ENCODE data around the gene LRP3. TPM values are rescaled to one million over a fixed set of nuclear protein-coding genes. Genes with fewer than 3 reads are reported as not detected.
A peak's percentile ranks its signal among the peaks of the same experiment; 100 is the strongest.

Gene LRP3
- polyA plus RNA-seq, 3 donors: 1.4 to 11.9 (median 4.1) TPM

DNA sequence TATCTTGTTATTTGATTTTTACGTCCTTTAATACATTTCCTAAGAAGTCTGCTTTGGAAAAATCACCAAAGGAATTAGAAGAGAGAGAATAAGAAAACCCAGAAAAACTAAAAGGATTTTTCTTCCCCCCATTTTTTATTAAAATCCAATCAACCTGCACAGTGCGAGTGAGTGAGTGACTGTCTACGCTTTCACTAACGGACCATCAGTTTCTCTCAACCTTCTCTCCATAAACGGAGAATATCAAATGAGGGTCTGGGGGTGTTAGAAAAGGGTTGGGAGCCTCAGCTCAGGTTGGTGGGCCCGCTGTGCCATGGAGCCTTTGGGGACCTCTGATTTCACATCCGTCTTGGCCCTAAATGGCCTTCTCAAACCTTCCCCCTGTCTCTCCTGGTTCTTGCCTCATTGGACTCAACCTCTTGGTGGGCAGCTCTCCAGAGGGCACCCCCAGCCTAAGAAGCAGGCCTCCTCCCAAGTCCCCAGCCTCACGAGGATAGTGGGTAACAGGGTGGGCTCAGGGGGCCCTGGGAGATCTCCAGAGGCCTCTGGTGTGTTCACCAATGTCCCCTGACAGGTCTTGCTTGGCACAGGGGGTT lies 763 bp upstream of the LRP3 start:
- Histone ChIP-seq H4K20me1 (ENCODE audit: insufficient read depth, low read length) (peaks cover 8% of the 10 kb centered on the region), H3K36me3 (replicated peaks in 1 of 2; ENCODE audit: control insufficient read depth in 1 of 2, insufficient read depth in 2 of 2, low read length in 2 of 2) (peaks cover 2 to 19% of the 10 kb centered on the region in 2 donors), H3K4me3 (replicated peaks in 1 of 3; ENCODE audit: low read depth in 2 of 3, low read length in 3 of 3) (peak overlapping the region in 2 of 3 experiments; percentile 19 to 61), H3K9me3 (replicated peaks in 1 of 2; ENCODE audit: control insufficient read depth in 1 of 2, insufficient read depth in 1 of 2, low read length in 2 of 2) (no peaks in the 10 kb centered on the region), H3K9ac (ENCODE audit: insufficient read depth, low read length, poor library complexity, severe bottlenecking) (no peak overlapping the region), H3K4me1 (ENCODE audit: control insufficient read depth in 1 of 2, insufficient read depth in 2 of 2, low read length in 2 of 2) (peaks cover 37 to 48% of the 10 kb centered on the region in 2 donors), H3K4me2 (replicated peaks; ENCODE audit: extremely low read depth, low read length, poor library complexity, severe bottlenecking) (peak overlapping the region; percentile 68), H2AFZ (ENCODE audit: insufficient read depth, low read depth, low read length, poor library complexity, severe bottlenecking) (peak overlapping the region; percentile 75), H3K79me2 (ENCODE audit: insufficient read depth, low read length) (peaks cover 33% of the 10 kb centered on the region), H3K27ac (ENCODE audit: low read depth in 1 of 2, low read length in 2 of 2) (no peak overlapping the region), H3K27me3 (ENCODE audit: control insufficient read depth in 2 of 2, insufficient read depth in 2 of 2, low read length in 2 of 2) (no peaks in the 10 kb centered on the region)
- H3K4me1 Mint-ChIP-seq: peaks cover 53% of the 10 kb centered on the region
- no peaks in the 10 kb centered on the region for H3K9me3 Mint-ChIP-seq
- H3K36me3 Mint-ChIP-seq: peaks cover 8 to 16% of the 10 kb centered on the region in 2 donors
- no peak for DNase-seq
- intact Hi-C loops (cut with micrococcal nuclease): no loop called here
- H3K27ac Mint-ChIP-seq: peak overlapping the region in 1 of 7 donors; percentile 86
- H3K4me3 Mint-ChIP-seq: peak overlapping the region; percentile 74 to 78
- peaks cover 7 to 19% (median 11%) of the 10 kb centered on the region in 3 donors for H3K27me3 Mint-ChIP-seq (ENCODE audit: low read depth in 3 of 3)
- TF ChIP-seq, protein P1, sequence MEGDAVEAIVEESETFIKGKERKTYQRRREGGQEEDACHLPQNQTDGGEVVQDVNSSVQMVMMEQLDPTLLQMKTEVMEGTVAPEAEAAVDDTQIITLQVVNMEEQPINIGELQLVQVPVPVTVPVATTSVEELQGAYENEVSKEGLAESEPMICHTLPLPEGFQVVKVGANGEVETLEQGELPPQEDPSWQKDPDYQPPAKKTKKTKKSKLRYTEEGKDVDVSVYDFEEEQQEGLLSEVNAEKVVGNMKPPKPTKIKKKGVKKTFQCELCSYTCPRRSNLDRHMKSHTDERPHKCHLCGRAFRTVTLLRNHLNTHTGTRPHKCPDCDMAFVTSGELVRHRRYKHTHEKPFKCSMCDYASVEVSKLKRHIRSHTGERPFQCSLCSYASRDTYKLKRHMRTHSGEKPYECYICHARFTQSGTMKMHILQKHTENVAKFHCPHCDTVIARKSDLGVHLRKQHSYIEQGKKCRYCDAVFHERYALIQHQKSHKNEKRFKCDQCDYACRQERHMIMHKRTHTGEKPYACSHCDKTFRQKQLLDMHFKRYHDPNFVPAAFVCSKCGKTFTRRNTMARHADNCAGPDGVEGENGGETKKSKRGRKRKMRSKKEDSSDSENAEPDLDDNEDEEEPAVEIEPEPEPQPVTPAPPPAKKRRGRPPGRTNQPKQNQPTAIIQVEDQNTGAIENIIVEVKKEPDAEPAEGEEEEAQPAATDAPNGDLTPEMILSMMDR (IDR thresholded peaks at IDR 0.05): no peak
- WGBS (ENCODE audit: insufficient coverage): 100% methylated on average over 1 of the region's 8 CpGs

DNA sequence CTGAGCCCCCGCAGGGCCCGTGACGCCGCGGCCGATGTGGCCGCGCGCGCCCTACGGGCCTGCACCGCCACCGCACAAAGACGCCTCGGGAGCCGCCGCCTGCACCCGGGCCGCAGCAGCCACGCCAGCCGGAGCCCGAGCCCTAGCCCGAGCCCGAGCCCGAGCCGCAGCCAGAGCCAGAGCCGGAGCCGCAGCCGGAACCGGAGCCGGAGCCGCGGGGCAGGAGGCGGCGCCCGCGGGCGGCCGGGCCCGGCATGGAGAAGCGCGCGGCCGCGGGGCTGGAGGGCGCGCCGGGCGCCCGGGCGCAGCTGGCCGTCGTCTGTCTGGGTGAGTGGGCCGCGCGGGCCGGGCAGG lies 379 bp downstream of the LRP3 start:
- Mint-ChIP-seq H3K4me1 (peaks cover 53% of the 10 kb centered on the region), H3K27me3 (ENCODE audit: low read depth in 3 of 3) (peaks cover 7 to 19% (median 11%) of the 10 kb centered on the region in 3 donors), H3K27ac (no peak overlapping the region), H3K9me3 (no peaks in the 10 kb centered on the region), H3K36me3 (peaks cover 12 to 24% of the 10 kb centered on the region in 2 donors), H3K4me3 (peak overlapping the region in 1 of 2 donors; percentile 42)
- peak overlapping the region in 2 of 3 experiments; percentile 54 to 83 for H3K4me3 ChIP-seq (replicated peaks in 1 of 3; ENCODE audit: low read depth in 2 of 3, low read length in 3 of 3)
- H3K4me2 ChIP-seq (replicated peaks; ENCODE audit: extremely low read depth, low read length, poor library complexity, severe bottlenecking): peak overlapping the region; percentile 84
- H3K27ac ChIP-seq (ENCODE audit: low read depth in 1 of 2, low read length in 2 of 2): no peak overlapping the region
- H2AFZ ChIP-seq (ENCODE audit: insufficient read depth, low read depth, low read length, poor library complexity, severe bottlenecking): peak overlapping the region; percentile 80
- H3K4me1 ChIP-seq (ENCODE audit: control insufficient read depth in 1 of 2, insufficient read depth in 2 of 2, low read length in 2 of 2): peaks cover 37 to 48% of the 10 kb centered on the region in 2 donors
- H3K79me2 ChIP-seq (ENCODE audit: insufficient read depth, low read length): peaks cover 36% of the 10 kb centered on the region
- H3K9me3 ChIP-seq (replicated peaks in 1 of 2; ENCODE audit: control insufficient read depth in 1 of 2, insufficient read depth in 1 of 2, low read length in 2 of 2): no peaks in the 10 kb centered on the region
- DNase-seq: no peak
- peaks cover 8% of the 10 kb centered on the region for H4K20me1 ChIP-seq (ENCODE audit: insufficient read depth, low read length)
- no peaks in the 10 kb centered on the region for H3K27me3 ChIP-seq (ENCODE audit: control insufficient read depth in 2 of 2, insufficient read depth in 2 of 2, low read length in 2 of 2)
- H3K9ac ChIP-seq (ENCODE audit: insufficient read depth, low read length, poor library complexity, severe bottlenecking): peak overlapping the region; percentile 74
- TF ChIP-seq, protein P1 (IDR thresholded peaks at IDR 0.05): no peak
- intact Hi-C loops (cut with micrococcal nuclease): no loop called here
- WGBS (ENCODE audit: insufficient coverage): 0% methylated on average over 57 of the region's 57 CpGs
- peaks cover 6 to 22% of the 10 kb centered on the region in 2 donors for H3K36me3 ChIP-seq (replicated peaks in 1 of 2; ENCODE audit: control insufficient read depth in 1 of 2, insufficient read depth in 2 of 2, low read length in 2 of 2)

All from CD14-positive monocyte (primary cell).